Left lobe of liver (tissue), 2 donors: ENCODE data around the gene GRHL1. TPM values are rescaled to one million over a fixed set of nuclear protein-coding genes. Genes with fewer than 3 reads are reported as not detected.
"Not testable (repeated sequence)": the region's sequence is repeated elsewhere in the genome, so short reads cannot be mapped to it uniquely, and the experiment has no call there.

Experiments used
- ATAC-seq: fragments of 200-7000 bp; cut with Tn5 transposase; one replicate; pipeline ENCODE4 v1.9.1; 2020; ENCODE audit warnings: mild to moderate bottlenecking, moderate library complexity
- DNase-seq: peaks from one replicate; pipeline ENCODE4 v3.0.0-alpha.2; 2020; ENCODE audit warnings: low spot score
- total RNA-seq: library from RNA; stranded (reverse); gene quantifications from one replicate; pipeline ENCODE4 v1.2.1, GENCODE V29; 2021
- donor health status: DM: no; HTN: no; CAD: no; lungs with moderate emphysema.
- donor health status: DM: no; HTN: yes; CAD: no.

The GRHL1 gene
- total RNA-seq, 1 donor from 2014 or later = 4.7 TPM

- no peak for DNase-seq
- no peak for ATAC-seq
Observed at GRCh38 chr2:10007921-10008808, 56.7 kb downstream of the GRHL1 start.

- no peak for DNase-seq
- no peak for ATAC-seq
Observed at GRCh38 chr2:10008809-10009176, 57.3 kb downstream of the GRHL1 start.

GRCh38 chr2:10009271-10009810, 57.8 kb downstream of the GRHL1 start:
- ATAC-seq = no peak
- DNase-seq = no peak

- ATAC-seq (peak; percentile 87), DNase-seq (peak; percentile 98)
Observed at GRCh38 chr2:10009811-10010781, 58.6 kb downstream of the GRHL1 start.

GRCh38 chr2:10010861-10011605, 59.5 kb downstream of the GRHL1 start:
- not testable (repeated sequence) for DNase-seq, ATAC-seq

- not testable (repeated sequence) for DNase-seq, ATAC-seq
Observed at GRCh38 chr2:10011606-10012325, 60.3 kb downstream of the GRHL1 start.

- ATAC-seq, DNase-seq: not testable (repeated sequence)
Observed at GRCh38 chr2:10012366-10012962, 61.0 kb downstream of the GRHL1 start.

- ATAC-seq = no peak
- DNase-seq = no peak
Observed at GRCh38 chr2:10012963-10013461, 61.5 kb downstream of the GRHL1 start.

GRCh38 chr2:10013651-10014417, 62.3 kb downstream of the GRHL1 start:
- not testable (repeated sequence) for DNase-seq, ATAC-seq

GRCh38 chr2:10014418-10015190, 63.1 kb downstream of the GRHL1 start:
- ATAC-seq = no peak
- no peak for DNase-seq

- not testable (repeated sequence) for DNase-seq, ATAC-seq
Observed at GRCh38 chr2:10015376-10015989, 64.0 kb downstream of the GRHL1 start.

GRCh38 chr2:10016001-10016801, 64.7 kb downstream of the GRHL1 start:
- ATAC-seq (no peak), DNase-seq (no peak)

- DNase-seq (peak; percentile 83), ATAC-seq (peak; percentile 79)
Observed at GRCh38 chr2:10016802-10017258, 65.3 kb downstream of the GRHL1 start.

GRCh38 chr2:10017313-10017941, 65.9 kb downstream of the GRHL1 start:
- peak; percentile 71 for ATAC-seq
- DNase-seq = peak; percentile 73

GRCh38 chr2:10019174-10019573, 67.7 kb downstream of the GRHL1 start:
- DNase-seq = peak; percentile 87
- ATAC-seq = peak; percentile 70
